Measurements from ENCODE around the gene ADAMTS14. TPM values are rescaled to one million over a fixed set of nuclear protein-coding genes. Genes with fewer than 3 reads are reported as not detected.

Gene ADAMTS14
- total RNA-seq, 1 experiment from 2014 or later, result 0.91 TPM

DNA sequence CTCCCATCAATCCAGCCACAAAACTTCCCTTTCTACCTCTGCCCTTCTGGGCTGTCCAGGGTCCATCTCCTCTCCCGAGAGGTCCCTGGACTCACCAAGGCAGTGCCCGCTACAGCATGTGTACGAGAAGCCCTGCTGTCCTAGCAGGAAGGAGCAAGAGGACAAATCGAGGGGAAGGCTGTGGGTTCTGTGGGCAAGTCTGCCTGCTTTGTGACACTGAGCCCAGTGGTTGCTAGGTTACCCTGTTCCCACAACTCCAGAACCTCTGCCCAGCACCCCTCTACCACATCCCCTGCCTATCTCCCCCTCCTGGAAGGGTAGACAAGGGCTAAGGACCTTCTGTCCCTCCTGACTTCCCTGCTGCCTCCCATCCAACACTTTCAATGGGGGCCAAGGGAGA lies 112.9 kb downstream of the ADAMTS14 start, which contains the start of gene TBATA:
Gene TBATA, minus strand, starts transcription at position 188 of the 400 bp plus-strand sequence. CDS start 1,998 bp downstream, outside the sequence.
- intact Hi-C loops (cut with micrococcal nuclease), result no loop called here
- ChIA-PET CTCF (no interaction called here), POLR2A (ENCODE audit: unreplicated experiment) (no interaction called here)
- ATAC-seq (no peak), DNase-seq (no peak)
- H3K79me2 ChIP-seq (ENCODE audit: low read length), result no peaks in the 10 kb centered on the region
- H3K9ac ChIP-seq (ENCODE audit: low read length), result no peak within 1 kb of the TSS
- no peaks in the 10 kb centered on the region for H3K4me1 ChIP-seq (ENCODE audit: insufficient read depth, low read length)
- no peak within 1 kb of the TSS for H3K4me2 ChIP-seq (ENCODE audit: low read length)
- BruUV-seq (replicated peaks), result no TSS peak
- H3K4me3 ChIP-seq (ENCODE audit: low read length), result no peak within 1 kb of the TSS
- TF ChIP-seq EZH2 (IDR thresholded peaks at IDR 0.05; ENCODE audit: low read length, unreplicated experiment) (no peak), EZH2phosphoT487 (IDR thresholded peaks at IDR 0.05; ENCODE audit: borderline replicate concordance, low read length) (no peak)
- TF ChIP-seq, protein P1, sequence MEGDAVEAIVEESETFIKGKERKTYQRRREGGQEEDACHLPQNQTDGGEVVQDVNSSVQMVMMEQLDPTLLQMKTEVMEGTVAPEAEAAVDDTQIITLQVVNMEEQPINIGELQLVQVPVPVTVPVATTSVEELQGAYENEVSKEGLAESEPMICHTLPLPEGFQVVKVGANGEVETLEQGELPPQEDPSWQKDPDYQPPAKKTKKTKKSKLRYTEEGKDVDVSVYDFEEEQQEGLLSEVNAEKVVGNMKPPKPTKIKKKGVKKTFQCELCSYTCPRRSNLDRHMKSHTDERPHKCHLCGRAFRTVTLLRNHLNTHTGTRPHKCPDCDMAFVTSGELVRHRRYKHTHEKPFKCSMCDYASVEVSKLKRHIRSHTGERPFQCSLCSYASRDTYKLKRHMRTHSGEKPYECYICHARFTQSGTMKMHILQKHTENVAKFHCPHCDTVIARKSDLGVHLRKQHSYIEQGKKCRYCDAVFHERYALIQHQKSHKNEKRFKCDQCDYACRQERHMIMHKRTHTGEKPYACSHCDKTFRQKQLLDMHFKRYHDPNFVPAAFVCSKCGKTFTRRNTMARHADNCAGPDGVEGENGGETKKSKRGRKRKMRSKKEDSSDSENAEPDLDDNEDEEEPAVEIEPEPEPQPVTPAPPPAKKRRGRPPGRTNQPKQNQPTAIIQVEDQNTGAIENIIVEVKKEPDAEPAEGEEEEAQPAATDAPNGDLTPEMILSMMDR (conservative IDR thresholded peaks at IDR 0.05; ENCODE audit: low read depth, low read length), result no peak
- no peaks in the 10 kb centered on the region for H3F3A ChIP-seq (ENCODE audit: low read length, unreplicated experiment)
- H3K27me3 ChIP-seq (ENCODE audit: low read length), result 0 out of 2 replicates have a peak, but pooled peaks cover 3% of the 10 kb centered on the region
- H3K9me3 ChIP-seq (ENCODE audit: low read length), result peaks cover 12% of the 10 kb centered on the region
- no peak within 1 kb of the TSS for H2AFZ ChIP-seq (ENCODE audit: low read length)
- no peaks in the 10 kb centered on the region for H3K9me2 ChIP-seq (replicated peaks; ENCODE audit: low read length)
- H4K20me1 ChIP-seq (ENCODE audit: low read length), result no peaks in the 10 kb centered on the region
- H3K36me3 ChIP-seq (ENCODE audit: low read depth, low read length), result no peaks in the 10 kb centered on the region
- H3K27ac ChIP-seq (ENCODE audit: low read length), result no peak within 1 kb of the TSS

DNA sequence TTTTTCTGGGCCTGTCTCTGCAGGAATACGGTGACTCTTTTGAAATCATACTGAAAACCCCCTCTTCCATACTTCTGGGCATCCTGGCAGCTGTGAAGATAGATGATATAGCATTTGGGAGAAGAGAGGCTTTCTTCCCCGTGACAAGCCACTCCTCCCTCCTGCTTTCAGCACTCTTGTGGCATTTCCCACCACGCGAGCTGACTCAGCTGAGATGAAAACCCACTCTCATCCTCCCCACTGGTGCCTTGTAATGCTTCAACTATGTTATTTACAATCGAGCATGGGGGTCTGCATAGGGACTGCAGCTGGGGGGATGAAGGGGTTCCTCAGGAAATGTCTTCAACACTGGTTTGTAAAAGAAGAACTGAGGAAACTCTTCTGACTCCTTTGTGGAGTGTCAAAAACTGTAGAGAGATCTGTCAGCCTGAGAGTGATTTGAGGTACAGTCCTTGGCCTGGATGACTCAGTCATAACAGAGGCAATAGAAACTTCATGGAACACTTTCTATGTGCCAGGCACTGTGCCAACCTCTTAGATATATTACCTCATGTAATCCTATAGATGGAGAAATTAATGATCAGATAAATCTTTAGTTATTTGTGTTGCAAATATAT lies 114.6 kb downstream of the ADAMTS14 start:
- no TSS peak for BruUV-seq (replicated peaks)
- intact Hi-C loops (cut with micrococcal nuclease), result no loop called here
- H3K79me2 ChIP-seq (ENCODE audit: low read length), result no peaks in the 10 kb centered on the region
- no peak overlapping the region for H3K4me3 ChIP-seq (ENCODE audit: low read length)
- H2AFZ ChIP-seq (ENCODE audit: low read length), result no peak overlapping the region
- no peaks in the 10 kb centered on the region for H3F3A ChIP-seq (ENCODE audit: low read length, unreplicated experiment)
- no peak overlapping the region for H3K27ac ChIP-seq (ENCODE audit: low read length)
- H3K27me3 ChIP-seq (ENCODE audit: low read length), result 0 out of 2 replicates have a peak, but pooled peaks cover 3% of the 10 kb centered on the region
- 0 out of 2 replicates have a peak, but pooled peaks cover under 1% of the 10 kb centered on the region for H3K9me2 ChIP-seq (replicated peaks; ENCODE audit: low read length)
- H3K4me2 ChIP-seq (ENCODE audit: low read length), result no peak overlapping the region
- ATAC-seq (no peak), DNase-seq (peak; percentile 34)
- no peak overlapping the region for H3K9ac ChIP-seq (ENCODE audit: low read length)
- peaks cover 8% of the 10 kb centered on the region for H3K4me1 ChIP-seq (ENCODE audit: insufficient read depth, low read length)
- H4K20me1 ChIP-seq (ENCODE audit: low read length), result no peaks in the 10 kb centered on the region
- POLR2A ChIA-PET (ENCODE audit: unreplicated experiment), result no interaction called here
- CTCF ChIA-PET, result no interaction called here
- no peaks in the 10 kb centered on the region for H3K36me3 ChIP-seq (ENCODE audit: low read depth, low read length)
- no peak for TF ChIP-seq EZH2 (IDR thresholded peaks at IDR 0.05; ENCODE audit: low read length, unreplicated experiment)
- no peak for TF ChIP-seq EZH2phosphoT487 (IDR thresholded peaks at IDR 0.05; ENCODE audit: borderline replicate concordance, low read length)
- TF ChIP-seq, protein P1 (conservative IDR thresholded peaks at IDR 0.05; ENCODE audit: low read depth, low read length), result no peak
- peaks cover 12% of the 10 kb centered on the region for H3K9me3 ChIP-seq (ENCODE audit: low read length)

DNA sequence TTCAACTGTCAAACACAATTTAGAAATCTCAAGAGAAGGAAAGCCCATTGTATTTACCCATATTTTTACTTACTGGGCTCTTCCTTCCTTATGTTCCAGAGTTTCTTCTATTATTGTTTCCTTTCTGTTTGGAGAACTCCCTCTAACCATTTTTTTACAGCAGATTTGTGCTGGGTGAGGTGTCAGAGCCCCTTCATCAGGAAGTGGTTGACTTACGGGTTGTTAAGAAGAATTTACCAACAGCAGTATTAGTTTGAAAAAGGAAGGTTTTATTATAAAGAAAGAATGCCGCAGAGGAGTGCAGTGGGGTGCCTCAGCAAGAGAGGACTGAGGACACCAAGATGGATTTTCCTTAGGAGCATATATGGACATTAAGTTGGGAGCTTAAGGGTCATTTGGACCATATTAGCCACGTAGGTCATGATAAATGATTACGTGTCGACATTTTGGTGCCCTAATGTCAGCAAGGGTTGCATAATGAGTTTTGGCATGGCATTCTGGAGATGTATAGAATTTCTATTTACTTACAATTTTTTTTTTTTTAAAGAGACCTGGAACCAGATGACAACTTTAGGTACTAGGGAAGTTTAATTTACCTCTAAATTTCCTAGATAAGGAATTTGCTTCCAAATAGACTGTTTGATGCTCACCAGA lies 119.2 kb downstream of the ADAMTS14 start:
- H3F3A ChIP-seq (ENCODE audit: low read length, unreplicated experiment), result no peaks in the 10 kb centered on the region
- no peak overlapping the region for H3K4me3 ChIP-seq (ENCODE audit: low read length)
- H3K27me3 ChIP-seq (ENCODE audit: low read length), result no peaks in the 10 kb centered on the region
- ATAC-seq, result peak; percentile 33; the same call in 1 of the 2 replicates
- no TSS peak for BruUV-seq (replicated peaks)
- H4K20me1 ChIP-seq (ENCODE audit: low read length), result no peaks in the 10 kb centered on the region
- H3K36me3 ChIP-seq (ENCODE audit: low read depth, low read length), result no peaks in the 10 kb centered on the region
- POLR2A ChIA-PET (ENCODE audit: unreplicated experiment), result no interaction called here
- H3K9me3 ChIP-seq (ENCODE audit: low read length), result peaks cover 12% of the 10 kb centered on the region
- TF ChIP-seq EZH2phosphoT487 (IDR thresholded peaks at IDR 0.05; ENCODE audit: borderline replicate concordance, low read length), result no peak
- TF ChIP-seq EZH2 (IDR thresholded peaks at IDR 0.05; ENCODE audit: low read length, unreplicated experiment), result no peak
- TF ChIP-seq, protein P1 (conservative IDR thresholded peaks at IDR 0.05; ENCODE audit: low read depth, low read length), result no peak
- H3K27ac ChIP-seq (ENCODE audit: low read length), result peak overlapping the region; percentile 4; the same call in 1 of the 2 replicates
- no peak overlapping the region for H3K9ac ChIP-seq (ENCODE audit: low read length)
- CTCF ChIA-PET, result no interaction called here
- intact Hi-C loops (cut with micrococcal nuclease), result no loop called here
- peaks cover 12% of the 10 kb centered on the region for H3K4me1 ChIP-seq (ENCODE audit: insufficient read depth, low read length)
- no peaks in the 10 kb centered on the region for H3K79me2 ChIP-seq (ENCODE audit: low read length)
- H2AFZ ChIP-seq (ENCODE audit: low read length), result peak overlapping the region; percentile 5; the same call in 1 of the 2 replicates
- H3K9me2 ChIP-seq (replicated peaks; ENCODE audit: low read length), result 0 out of 2 replicates have a peak, but pooled peaks cover 4% of the 10 kb centered on the region
- DNase-seq, result peak; percentile 92
- peak overlapping the region; percentile 45 for H3K4me2 ChIP-seq (ENCODE audit: low read length)

Measured in PC-3 (cell line).